Activated T-helper 2 cell treated with anti-CD3 and anti-CD28 coated beads, Interferon-gamma antibody, Interleukin-2, Interleukin-4, amounts not matched to agents 10 μg/mL and 5 μg/mL and 100 μg/mL, durations not matched to agents 14 hours and 24 hours and 36 hours (primary cell): Measurements from ENCODE around the gene CDH1. TPM values are rescaled to one million over a fixed set of nuclear protein-coding genes. Genes with fewer than 3 reads are reported as not detected.

Experiments used
- DNase-seq: peaks from one replicate; pipeline ENCODE4 v3.0.0; 2021; ENCODE audit warnings: low spot score
- H3K27ac Mint-ChIP-seq: one replicate; pipeline ENCODE4 v1.8.0; 2021; ENCODE audit warnings: mixed read lengths
- H3K27me3 Mint-ChIP-seq: one replicate; pipeline ENCODE4 v1.8.0; 2021; ENCODE audit warnings: low read depth, mixed read lengths
- H3K36me3 Mint-ChIP-seq: one replicate; pipeline ENCODE4 v1.8.0; 2021; ENCODE audit warnings: low read depth, mixed read lengths
- H3K4me1 Mint-ChIP-seq: one replicate; pipeline ENCODE4 v1.8.0; 2021; ENCODE audit warnings: low read depth, mixed read lengths
- H3K4me3 Mint-ChIP-seq: one replicate; pipeline ENCODE4 v1.8.0; 2021; ENCODE audit warnings: low read depth, mild to moderate bottlenecking, moderate library complexity, mixed read lengths
- H3K9me3 Mint-ChIP-seq: one replicate; pipeline ENCODE4 v1.8.0; 2021; ENCODE audit warnings: mixed read lengths
- intact Hi-C: fragments of 100-400 bp; cut with micrococcal nuclease; formaldehyde crosslinking; loops from one replicate; pipeline ENCODE4 v1.15.1; 2023
- total RNA-seq: library from RNA; stranded (reverse); gene quantifications from 2 replicates; pipeline ENCODE4 v1.2.3, GENCODE V29; 2022

Gene CDH1
- total RNA-seq, 1 donor from 2014 or later: 1.0 TPM

DNA sequence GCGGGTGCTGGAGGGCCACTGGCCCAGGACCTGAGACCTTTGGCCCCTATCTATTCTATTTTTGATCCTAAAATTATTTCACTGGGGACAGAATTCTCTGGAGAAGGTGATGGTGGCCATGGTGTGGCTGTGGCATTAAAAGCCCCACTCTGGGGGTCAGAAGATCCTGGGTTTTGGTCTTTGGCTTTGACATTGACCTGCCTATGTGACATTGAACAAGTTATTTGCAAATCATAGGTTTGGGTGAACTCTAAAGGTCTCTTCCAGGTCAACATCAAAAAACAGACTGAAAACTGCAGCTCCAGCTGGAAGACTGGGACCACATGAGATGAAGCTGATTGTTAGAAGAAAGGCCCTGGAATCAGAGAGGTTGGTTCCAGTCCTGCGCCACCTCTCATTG is 2.3 kb upstream of the CDH1 start:
- Mint-ChIP-seq H3K27ac (no peak overlapping the region), H3K27me3 (peaks cover 43% of the 10 kb centered on the region), H3K4me3 (no peak overlapping the region), H3K9me3 (no peaks in the 10 kb centered on the region), H3K4me1 (peaks cover 4% of the 10 kb centered on the region), H3K36me3 (no peaks in the 10 kb centered on the region)
- intact Hi-C loops: no loop called here
- no peak for DNase-seq

- Mint-ChIP-seq H3K4me1 (peaks cover 11% of the 10 kb centered on the region), H3K27me3 (peaks cover 44% of the 10 kb centered on the region), H3K36me3 (no peaks in the 10 kb centered on the region), H3K4me3 (no peak overlapping the region), H3K27ac (no peak overlapping the region), H3K9me3 (no peaks in the 10 kb centered on the region)
- intact Hi-C loops: no loop called here
- no peak for DNase-seq
Observed at GRCh38 chr16:68736561-68736960, 531 bp upstream of the CDH1 start.

DNA sequence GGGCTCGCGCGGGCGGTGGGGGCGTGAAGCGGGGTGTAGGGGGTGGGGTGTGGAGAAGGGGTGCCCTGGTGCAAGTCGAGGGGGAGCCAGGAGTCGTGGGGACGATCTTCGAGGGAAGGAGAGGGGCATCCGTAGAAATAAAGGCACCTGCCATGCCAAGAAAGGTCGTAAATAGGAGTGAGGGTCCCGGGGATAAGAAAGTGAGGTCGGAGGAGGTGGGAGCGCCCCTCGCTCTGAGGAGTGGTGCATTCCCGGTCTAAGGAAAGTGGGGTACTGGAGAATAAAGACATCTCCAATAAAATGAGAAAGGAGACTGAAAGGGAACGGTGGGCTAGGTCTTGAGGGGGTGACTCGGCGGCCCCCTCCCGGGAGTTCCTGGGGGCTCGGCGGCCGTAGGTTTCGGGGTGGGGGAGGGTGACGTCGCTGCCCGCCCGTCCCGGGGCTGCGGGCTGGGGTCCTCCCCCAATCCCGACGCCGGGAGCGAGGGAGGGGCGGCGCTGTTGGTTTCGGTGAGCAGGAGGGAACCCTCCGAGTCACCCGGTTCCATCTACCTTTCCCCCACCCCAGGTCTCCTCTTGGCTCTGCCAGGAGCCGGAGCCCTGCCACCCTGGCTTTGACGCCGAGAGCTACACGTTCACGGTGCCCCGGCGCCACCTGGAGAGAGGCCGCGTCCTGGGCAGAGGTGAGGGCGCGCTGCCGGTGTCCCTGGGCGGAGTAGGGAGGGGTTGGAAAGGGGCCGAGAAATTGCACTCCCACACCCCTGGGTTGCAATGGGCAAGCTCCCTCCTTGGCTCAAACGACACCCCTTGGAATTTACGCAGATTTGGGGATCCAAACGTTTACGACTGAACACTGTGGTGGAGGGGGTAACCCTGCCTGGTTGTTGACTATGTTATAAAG is 888 bp downstream of the CDH1 start:
- intact Hi-C loops: no loop called here
- Mint-ChIP-seq H3K9me3 (no peaks in the 10 kb centered on the region), H3K4me1 (peaks cover 11% of the 10 kb centered on the region), H3K27ac (no peak overlapping the region), H3K27me3 (peaks cover 36% of the 10 kb centered on the region), H3K36me3 (no peaks in the 10 kb centered on the region), H3K4me3 (peak overlapping the region; percentile 30)
- no peak for DNase-seq

- Mint-ChIP-seq H3K9me3 (no peaks in the 10 kb centered on the region), H3K36me3 (no peaks in the 10 kb centered on the region), H3K27ac (no peak overlapping the region), H3K4me3 (no peak overlapping the region), H3K27me3 (peaks cover 31% of the 10 kb centered on the region), H3K4me1 (peaks cover 11% of the 10 kb centered on the region)
- DNase-seq: no peak
- intact Hi-C loops: no loop called here
Observed at GRCh38 chr16:68739964-68740627, 3.0 kb downstream of the CDH1 start.

- Mint-ChIP-seq H3K27ac (no peak overlapping the region), H3K9me3 (no peaks in the 10 kb centered on the region), H3K36me3 (no peaks in the 10 kb centered on the region), H3K4me3 (no peak overlapping the region), H3K27me3 (peaks cover 27% of the 10 kb centered on the region), H3K4me1 (peaks cover 11% of the 10 kb centered on the region)
- DNase-seq: no peak
- intact Hi-C loops: no loop called here
Observed at GRCh38 chr16:68740628-68741346, 3.7 kb downstream of the CDH1 start.

DNA sequence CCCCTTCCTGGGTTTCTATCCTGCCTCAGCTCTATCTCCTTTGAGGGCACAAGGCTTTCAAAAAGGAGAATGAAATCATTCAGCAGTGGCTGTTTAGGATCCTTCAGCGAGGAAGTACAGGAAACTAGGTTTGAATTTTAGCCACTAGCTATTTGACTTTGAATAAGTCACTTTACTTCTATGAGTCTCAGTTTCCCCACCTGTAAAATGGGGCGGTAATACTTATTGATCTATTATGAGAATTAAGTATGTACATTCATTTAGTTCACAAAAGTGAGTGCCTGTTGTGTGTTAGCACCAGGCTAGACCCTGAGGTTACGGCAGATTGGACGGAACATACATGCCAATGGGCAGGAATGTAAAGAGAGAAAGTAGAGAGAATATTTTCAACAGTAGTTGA is 6.6 kb downstream of the CDH1 start:
- intact Hi-C loops: no loop called here
- Mint-ChIP-seq H3K36me3 (no peaks in the 10 kb centered on the region), H3K27me3 (peaks cover 17% of the 10 kb centered on the region), H3K27ac (no peak overlapping the region), H3K4me3 (no peak overlapping the region), H3K9me3 (no peaks in the 10 kb centered on the region), H3K4me1 (peaks cover 7% of the 10 kb centered on the region)
- no peak for DNase-seq

GRCh38 chr16:68744744-68745280 is 7.7 kb downstream of the CDH1 start:
- Mint-ChIP-seq H3K4me1 (peaks cover 7% of the 10 kb centered on the region), H3K27ac (no peak overlapping the region), H3K4me3 (no peak overlapping the region), H3K9me3 (no peaks in the 10 kb centered on the region), H3K27me3 (peaks cover 25% of the 10 kb centered on the region), H3K36me3 (no peaks in the 10 kb centered on the region)
- no peak for DNase-seq
- intact Hi-C loops: no loop called here

DNA sequence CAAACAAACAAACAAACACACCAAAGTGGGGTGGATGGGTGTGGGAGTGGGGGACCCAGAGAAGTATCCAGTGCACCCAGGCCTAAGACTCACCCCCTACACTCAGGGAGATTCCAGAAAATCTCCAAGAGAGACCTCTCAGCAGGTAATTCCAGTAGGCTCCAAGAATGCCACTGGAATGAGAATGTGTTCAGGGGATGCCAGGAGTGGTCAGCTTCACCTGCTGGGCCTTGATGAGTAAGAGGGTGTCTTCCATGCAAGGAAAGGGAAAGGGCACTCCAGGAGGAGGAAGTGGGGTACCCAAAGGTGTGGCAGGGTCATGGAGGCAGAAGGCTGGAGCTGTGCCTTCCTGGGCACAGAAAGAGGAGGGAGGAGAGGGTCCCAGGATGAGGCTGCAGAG is 9.9 kb downstream of the CDH1 start:
- Mint-ChIP-seq H3K4me1 (peaks cover 3% of the 10 kb centered on the region), H3K27me3 (peaks cover 27% of the 10 kb centered on the region), H3K9me3 (no peaks in the 10 kb centered on the region), H3K27ac (no peak overlapping the region), H3K36me3 (no peaks in the 10 kb centered on the region), H3K4me3 (no peak overlapping the region)
- no peak for DNase-seq
- intact Hi-C loops: no loop called here

GRCh38 chr16:68749432-68749831 is 12.3 kb downstream of the CDH1 start:
- Mint-ChIP-seq H3K9me3 (no peaks in the 10 kb centered on the region), H3K27me3 (peaks cover 25% of the 10 kb centered on the region), H3K36me3 (no peaks in the 10 kb centered on the region), H3K27ac (no peak overlapping the region), H3K4me1 (peaks cover 22% of the 10 kb centered on the region), H3K4me3 (no peak overlapping the region)
- DNase-seq: no peak
- intact Hi-C loops: no loop called here

- intact Hi-C loops: no loop called here
- DNase-seq: no peak
- Mint-ChIP-seq H3K27me3 (peaks cover 20% of the 10 kb centered on the region), H3K9me3 (no peaks in the 10 kb centered on the region), H3K4me3 (no peak overlapping the region), H3K36me3 (no peaks in the 10 kb centered on the region), H3K4me1 (peaks cover 27% of the 10 kb centered on the region), H3K27ac (no peak overlapping the region)
Observed at GRCh38 chr16:68750193-68750695, 13.2 kb downstream of the CDH1 start.

GRCh38 chr16:68751160-68751559 is 14.1 kb downstream of the CDH1 start:
- Mint-ChIP-seq H3K4me1 (peaks cover 33% of the 10 kb centered on the region), H3K27ac (no peak overlapping the region), H3K36me3 (no peaks in the 10 kb centered on the region), H3K27me3 (peaks cover 20% of the 10 kb centered on the region), H3K9me3 (no peaks in the 10 kb centered on the region), H3K4me3 (no peak overlapping the region)
- intact Hi-C loops: no loop called here
- DNase-seq: no peak

DNA sequence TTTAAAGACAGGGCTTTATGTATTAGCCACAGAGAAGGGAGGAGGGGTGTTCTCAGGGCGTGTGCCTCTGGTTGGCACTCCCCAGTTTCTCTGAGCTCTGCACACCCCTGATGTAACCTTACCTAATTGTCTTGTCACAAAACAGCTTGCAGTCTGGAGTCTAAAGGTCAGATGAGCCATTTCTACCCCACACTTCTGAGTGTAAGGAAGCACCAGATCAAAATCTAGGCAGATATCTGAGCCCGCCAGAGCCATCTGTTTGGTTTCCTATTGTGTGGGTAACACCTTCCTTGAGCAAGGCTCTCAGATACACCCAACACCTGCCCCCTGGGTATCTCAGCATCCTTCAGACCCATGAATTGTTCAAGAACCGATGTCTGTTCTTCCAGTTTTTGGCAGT is 15.5 kb downstream of the CDH1 start:
- Mint-ChIP-seq H3K27ac (peak overlapping the region; percentile 51), H3K4me3 (peak overlapping the region; percentile 42), H3K9me3 (no peaks in the 10 kb centered on the region), H3K36me3 (no peaks in the 10 kb centered on the region), H3K4me1 (peaks cover 47% of the 10 kb centered on the region), H3K27me3 (peaks cover 17% of the 10 kb centered on the region)
- intact Hi-C loops: loop anchor here (1.0 kb wide), 1 partner anchor 13 kb away; no protein-coding TSS in a partner anchor
- DNase-seq: peak; percentile 31
